ENCODE results near the gene UBAP1. TPM values are rescaled to one million over a fixed set of nuclear protein-coding genes. Genes with fewer than 3 reads are reported as not detected.

UBAP1 gene
- total RNA-seq, 1 donor = 57.1 TPM

GRCh38 chr9:34143116-34143515 lies 35.7 kb upstream of the UBAP1 start:
- H3K4me3 ChIP-seq (ENCODE audit: low read depth, low read length) = no peak overlapping the region

GRCh38 chr9:34145165-34145564 lies 33.7 kb upstream of the UBAP1 start:
- peak; percentile 21 for DNase-seq (ENCODE audit: low read depth)
- no peak for TF ChIP-seq CTCF (IDR thresholded peaks at IDR 0.05; ENCODE audit: insufficient read depth, low read length)

More at GRCh38 chr9:34143116-34143515, 35.7 kb upstream of the UBAP1 start:
- no peak for DNase-seq (ENCODE audit: low read depth)
- TF ChIP-seq CTCF (IDR thresholded peaks at IDR 0.05; ENCODE audit: insufficient read depth, low read length) = no peak

GRCh38 chr9:34151398-34151797 lies 27.4 kb upstream of the UBAP1 start:
- TF ChIP-seq CTCF (IDR thresholded peaks at IDR 0.05; ENCODE audit: insufficient read depth, low read length) = no peak
- no peak for DNase-seq (ENCODE audit: low read depth)

More at GRCh38 chr9:34145165-34145564, 33.7 kb upstream of the UBAP1 start:
- no peak overlapping the region for H3K4me3 ChIP-seq (ENCODE audit: low read depth, low read length)

GRCh38 chr9:34154057-34154456 lies 24.8 kb upstream of the UBAP1 start:
- TF ChIP-seq CTCF (IDR thresholded peaks at IDR 0.05; ENCODE audit: insufficient read depth, low read length) = no peak
- no peak for DNase-seq (ENCODE audit: low read depth)
- H3K4me3 ChIP-seq (ENCODE audit: low read depth, low read length) = no peak overlapping the region

More at GRCh38 chr9:34151398-34151797, 27.4 kb upstream of the UBAP1 start:
- H3K4me3 ChIP-seq (ENCODE audit: low read depth, low read length) = no peak overlapping the region

GRCh38 chr9:34157318-34157717 lies 21.5 kb upstream of the UBAP1 start:
- DNase-seq (ENCODE audit: low read depth) = no peak
- no peak overlapping the region for H3K4me3 ChIP-seq (ENCODE audit: low read depth, low read length)
- TF ChIP-seq CTCF (IDR thresholded peaks at IDR 0.05; ENCODE audit: insufficient read depth, low read length) = no peak

GRCh38 chr9:34157898-34158297 lies 20.9 kb upstream of the UBAP1 start:
- H3K4me3 ChIP-seq (ENCODE audit: low read depth, low read length) = no peak overlapping the region
- no peak for DNase-seq (ENCODE audit: low read depth)
- TF ChIP-seq CTCF (IDR thresholded peaks at IDR 0.05; ENCODE audit: insufficient read depth, low read length) = no peak

GRCh38 chr9:34158362-34158869 lies 20.4 kb upstream of the UBAP1 start:
- TF ChIP-seq CTCF (IDR thresholded peaks at IDR 0.05; ENCODE audit: insufficient read depth, low read length) = no peak
- no peak for DNase-seq (ENCODE audit: low read depth)
- no peak overlapping the region for H3K4me3 ChIP-seq (ENCODE audit: low read depth, low read length)

Measured in fibroblast of the aortic adventitia (primary cell).